ENCODE results near the gene ASPG.

GRCh38 chr14:104082807-104083206, 2.7 kb upstream of the ASPG start:
- TF ChIP-seq, protein P1, sequence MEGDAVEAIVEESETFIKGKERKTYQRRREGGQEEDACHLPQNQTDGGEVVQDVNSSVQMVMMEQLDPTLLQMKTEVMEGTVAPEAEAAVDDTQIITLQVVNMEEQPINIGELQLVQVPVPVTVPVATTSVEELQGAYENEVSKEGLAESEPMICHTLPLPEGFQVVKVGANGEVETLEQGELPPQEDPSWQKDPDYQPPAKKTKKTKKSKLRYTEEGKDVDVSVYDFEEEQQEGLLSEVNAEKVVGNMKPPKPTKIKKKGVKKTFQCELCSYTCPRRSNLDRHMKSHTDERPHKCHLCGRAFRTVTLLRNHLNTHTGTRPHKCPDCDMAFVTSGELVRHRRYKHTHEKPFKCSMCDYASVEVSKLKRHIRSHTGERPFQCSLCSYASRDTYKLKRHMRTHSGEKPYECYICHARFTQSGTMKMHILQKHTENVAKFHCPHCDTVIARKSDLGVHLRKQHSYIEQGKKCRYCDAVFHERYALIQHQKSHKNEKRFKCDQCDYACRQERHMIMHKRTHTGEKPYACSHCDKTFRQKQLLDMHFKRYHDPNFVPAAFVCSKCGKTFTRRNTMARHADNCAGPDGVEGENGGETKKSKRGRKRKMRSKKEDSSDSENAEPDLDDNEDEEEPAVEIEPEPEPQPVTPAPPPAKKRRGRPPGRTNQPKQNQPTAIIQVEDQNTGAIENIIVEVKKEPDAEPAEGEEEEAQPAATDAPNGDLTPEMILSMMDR (optimal IDR thresholded peaks at IDR 0.05 in 1 of 3, IDR thresholded peaks at IDR 0.05 in 1 of 3, conservative IDR thresholded peaks at IDR 0.05 in 1 of 3; ENCODE audit: extremely low read depth in 1 of 3, insufficient read depth in 2 of 3, low read length in 3 of 3): no peak
- TF ChIP-seq EZH2 (IDR thresholded peaks at IDR 0.05; ENCODE audit: low read length): no peak

Measured in keratinocyte (primary cell).